ENCODE measurements around the gene NOP10.
A peak's percentile ranks its signal among the peaks of the same experiment; 100 is the strongest.
"Not testable (repeated sequence)": the region's sequence is repeated elsewhere in the genome, so short reads cannot be mapped to it uniquely, and the experiment has no call there.

The NOP10 gene

DNA sequence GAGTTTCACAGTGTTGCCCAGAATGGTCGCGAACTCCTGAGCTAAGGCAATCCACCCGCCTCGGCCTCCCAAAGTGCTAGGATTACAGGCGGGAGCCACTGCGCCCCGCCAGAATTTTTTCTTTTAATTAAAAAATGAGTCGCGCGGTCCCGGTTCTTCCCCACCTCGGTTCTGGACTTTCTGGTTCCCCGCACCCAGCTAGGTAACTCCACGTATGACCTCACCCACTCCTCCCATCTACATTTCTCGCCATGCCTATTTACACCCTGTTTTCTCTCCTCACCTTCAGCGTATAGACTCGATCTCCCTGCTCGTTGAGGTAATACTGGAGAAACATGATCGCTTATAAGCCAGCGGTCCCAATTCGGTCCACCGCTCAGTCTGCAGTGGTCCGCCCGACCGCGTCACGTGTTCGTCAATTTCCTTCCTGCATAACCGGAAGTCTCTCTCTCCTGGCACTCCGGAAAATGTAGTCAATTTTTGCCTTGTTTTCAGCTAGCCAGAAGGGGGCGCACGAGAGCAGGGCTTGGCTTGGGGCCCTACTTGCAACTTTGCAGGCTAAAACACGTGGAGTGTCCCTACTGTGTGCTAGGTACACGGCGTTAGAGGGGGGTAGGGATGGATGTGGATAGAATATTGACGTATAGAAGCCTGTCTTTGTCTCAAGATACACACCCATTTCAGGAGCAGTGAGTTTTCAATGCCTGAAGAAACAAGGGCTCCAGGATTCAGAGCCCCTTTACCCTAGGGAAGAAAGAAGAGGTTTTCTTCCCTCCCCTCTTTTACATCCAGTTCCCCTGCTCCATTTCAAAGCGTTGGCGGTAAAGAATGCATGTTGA is at the start of gene NOP10, which contains the start of gene NUTM1:
Gene NOP10, minus strand, starts transcription at position 400 of the 839 bp plus-strand sequence. Its CDS starts 63 bp downstream, at position 337.
Gene NUTM1, plus strand, starts transcription at position 579 of the 839 bp plus-strand sequence. CDS start 382 bp downstream, outside the sequence.
- peak in 1 of 2 experiments; percentile 79 for DNase-seq

DNA sequence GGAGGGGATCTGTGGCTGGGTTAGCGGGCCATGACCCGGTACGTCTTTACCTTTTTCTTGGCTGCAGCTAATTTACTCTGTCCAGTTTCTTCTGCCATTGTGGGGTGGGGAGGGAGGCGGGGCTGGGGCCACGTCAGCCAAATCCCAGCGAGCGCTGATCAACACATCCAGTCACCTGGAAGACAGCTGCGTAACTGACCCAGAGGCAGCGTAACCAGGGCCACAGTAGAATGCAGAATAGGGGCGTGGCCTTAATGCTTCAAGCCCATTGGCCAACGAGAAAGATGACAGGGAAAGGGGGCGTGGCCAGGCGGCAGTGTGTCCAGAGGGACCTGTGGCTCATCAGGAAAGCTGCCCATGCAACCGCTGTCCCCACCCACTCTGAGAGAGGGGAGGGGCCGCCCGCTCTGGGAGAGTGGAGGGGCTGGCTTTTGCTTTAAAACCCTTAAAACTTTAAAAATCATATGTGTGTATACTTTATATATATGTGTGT is 46.7 kb upstream of the NOP10 start:
- DNase-seq: not testable (repeated sequence)

DNA sequence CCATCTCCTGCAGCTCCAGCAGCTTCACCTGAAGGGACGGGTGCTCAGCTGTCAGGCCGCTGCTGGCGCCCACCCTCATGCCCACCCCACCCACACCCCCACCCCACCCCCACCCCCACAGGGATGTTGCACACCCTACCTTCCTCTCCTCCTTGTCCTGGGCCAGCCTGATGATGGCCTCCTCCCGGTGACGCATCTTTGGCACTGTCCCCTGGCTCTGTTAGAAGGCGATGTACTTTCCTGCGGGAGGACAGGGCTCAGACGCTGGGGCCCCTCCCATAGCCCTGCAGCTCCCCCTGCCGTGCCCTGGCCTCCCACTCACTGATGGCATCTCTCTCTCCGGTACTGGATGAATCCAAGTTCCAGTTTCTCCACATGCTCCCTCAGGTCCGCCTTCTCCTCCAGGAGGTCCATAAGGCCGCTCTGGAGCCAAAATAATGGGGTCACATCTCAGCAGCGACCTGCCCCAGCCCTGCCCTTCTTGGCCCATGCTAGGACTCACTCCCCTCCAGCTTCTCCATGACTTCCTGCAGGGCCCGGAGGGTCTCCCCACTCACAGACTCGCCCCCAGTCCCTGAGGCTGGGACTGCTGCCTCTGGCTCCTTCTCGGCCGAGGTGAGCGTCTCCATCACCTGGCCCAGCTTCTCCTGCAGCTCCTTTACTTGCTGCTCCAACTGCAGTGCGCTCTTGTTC is 39.0 kb upstream of the NOP10 start:
- not testable (repeated sequence) for DNase-seq

DNA sequence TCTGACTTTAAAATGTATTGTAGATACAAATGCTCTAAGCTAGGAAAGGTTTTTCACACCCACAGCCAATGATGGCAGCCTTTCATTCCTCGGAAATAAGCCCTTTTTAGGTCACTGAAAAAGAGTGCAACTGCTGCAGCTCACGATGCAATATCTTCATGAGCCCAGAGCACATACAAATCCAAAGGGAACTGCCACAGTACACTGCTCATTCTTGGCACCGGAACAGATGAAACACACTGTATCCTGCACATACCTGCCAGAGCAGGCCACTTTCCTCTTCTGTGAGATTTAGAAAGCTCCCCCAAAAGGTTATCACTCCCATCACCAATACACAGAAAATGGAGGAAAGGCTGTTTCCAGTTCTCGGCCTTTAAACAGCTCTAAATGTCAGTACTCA is 37.6 kb upstream of the NOP10 start:
- DNase-seq: not testable (repeated sequence)

DNA sequence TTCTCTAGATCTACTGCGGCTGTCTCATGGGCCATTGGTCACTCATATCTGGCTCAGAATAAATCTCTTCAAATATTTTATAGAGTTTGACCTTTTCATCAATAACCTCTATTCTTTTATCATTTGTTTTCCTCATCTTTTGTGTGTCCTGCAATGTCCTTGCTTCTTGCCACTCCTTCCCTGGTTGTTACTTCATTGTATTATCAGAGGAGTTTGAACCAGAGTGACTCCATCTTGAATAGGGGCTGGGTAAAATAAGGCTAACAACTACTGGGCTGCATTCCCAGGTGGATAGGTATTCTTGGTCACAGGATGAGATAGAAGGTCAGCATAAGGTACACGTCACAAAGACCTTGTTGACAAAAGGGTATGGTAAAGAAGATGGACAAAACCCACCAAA is 33.9 kb upstream of the NOP10 start:
- DNase-seq: no peak

DNA sequence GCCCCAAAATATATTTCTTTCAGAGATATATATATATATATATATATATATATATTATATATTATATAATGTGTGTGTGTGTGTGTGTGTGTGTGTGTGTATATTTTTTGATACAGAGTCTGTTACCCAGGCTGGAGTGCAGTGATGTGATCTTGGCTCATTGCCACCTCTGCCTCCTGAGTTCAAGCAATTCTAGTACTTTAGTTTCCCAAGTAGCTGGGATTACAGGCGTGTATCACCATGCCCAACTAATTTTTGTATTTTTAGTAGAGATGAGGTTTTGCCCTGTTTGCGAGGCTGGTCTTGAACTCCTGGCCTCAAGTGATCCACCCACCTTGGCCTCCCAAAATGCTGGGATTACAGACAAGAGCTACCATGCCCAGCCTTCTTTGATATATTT is 32.6 kb upstream of the NOP10 start:
- DNase-seq: not testable (repeated sequence)

DNA sequence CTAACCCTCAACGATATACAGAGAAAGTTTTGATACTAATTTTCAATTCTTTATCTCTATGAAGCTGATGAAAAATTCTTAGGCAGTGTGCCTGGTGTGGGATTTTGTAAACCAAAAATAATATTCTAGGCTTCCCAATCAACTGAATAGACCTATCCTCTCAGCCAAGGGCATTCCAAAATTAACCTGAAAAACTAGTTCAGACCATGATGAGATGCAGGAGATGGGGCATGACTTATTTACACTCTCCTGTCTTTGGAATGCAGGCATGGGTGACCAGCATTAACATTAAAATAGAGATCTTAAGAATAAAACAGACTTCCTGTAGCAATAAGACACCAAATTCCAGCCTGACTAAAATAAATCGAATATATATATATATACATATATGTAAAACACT is 31.9 kb upstream of the NOP10 start:
- no peak for DNase-seq

DNA sequence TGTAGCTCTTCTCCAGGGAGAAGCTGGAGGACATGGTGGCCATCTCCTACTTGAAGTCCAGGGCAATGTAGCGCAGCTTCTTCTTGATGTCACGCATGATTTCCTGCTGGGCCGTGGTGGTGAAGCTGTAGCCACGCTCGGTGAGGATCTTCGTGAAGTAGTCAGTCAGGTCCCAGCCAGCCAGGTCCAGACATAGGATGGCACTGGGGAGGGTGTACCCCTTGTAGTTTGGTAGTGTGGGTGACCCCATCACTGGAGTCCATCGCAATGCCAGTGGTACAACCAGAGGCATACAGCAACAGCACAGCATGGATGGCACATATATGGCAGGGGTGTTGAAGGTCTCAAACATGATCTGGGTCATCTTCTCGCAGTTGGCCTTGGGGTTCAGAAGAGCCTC is 31.0 kb upstream of the NOP10 start:
- DNase-seq: no peak

DNA sequence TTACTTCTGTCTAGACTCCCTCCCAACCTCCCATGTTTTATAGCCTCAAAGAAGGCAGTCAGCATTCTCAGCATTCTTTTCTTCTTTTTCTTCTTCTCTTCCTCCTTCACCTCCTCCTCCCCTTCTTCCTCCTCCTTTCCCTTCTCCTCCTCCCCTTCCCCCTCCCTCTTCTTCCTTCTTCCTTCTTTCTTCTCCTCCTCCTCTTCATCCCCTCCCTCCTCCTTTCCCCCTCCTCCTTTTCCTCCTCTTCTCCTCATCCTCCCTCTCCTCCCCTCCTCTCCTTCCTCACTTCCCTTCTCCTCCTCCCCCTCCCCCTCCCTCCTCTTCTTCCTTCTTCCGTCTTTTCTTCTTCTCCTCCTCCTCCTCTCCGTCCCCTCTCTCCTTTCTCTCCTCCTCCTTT is 27.7 kb upstream of the NOP10 start:
- DNase-seq: no peak

DNA sequence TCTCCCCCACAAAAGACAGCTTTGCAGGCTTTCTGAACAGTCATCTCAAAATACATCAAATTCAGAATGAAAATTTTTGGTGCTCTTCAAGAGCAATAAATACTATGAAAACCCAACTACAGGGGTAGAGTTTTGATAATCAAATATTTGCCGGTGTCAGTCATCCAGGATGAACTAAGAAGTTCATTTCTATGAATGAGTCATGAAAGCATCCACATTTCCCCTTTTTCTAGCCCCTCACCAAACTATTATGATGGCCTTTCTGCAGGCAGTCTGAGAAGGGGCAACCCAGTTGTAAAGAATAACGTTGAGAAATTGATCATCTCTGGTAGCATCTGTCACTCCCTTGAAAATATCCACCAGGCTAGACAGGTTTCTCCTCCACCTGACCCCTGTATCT is 27.2 kb upstream of the NOP10 start:
- DNase-seq: no peak

DNA sequence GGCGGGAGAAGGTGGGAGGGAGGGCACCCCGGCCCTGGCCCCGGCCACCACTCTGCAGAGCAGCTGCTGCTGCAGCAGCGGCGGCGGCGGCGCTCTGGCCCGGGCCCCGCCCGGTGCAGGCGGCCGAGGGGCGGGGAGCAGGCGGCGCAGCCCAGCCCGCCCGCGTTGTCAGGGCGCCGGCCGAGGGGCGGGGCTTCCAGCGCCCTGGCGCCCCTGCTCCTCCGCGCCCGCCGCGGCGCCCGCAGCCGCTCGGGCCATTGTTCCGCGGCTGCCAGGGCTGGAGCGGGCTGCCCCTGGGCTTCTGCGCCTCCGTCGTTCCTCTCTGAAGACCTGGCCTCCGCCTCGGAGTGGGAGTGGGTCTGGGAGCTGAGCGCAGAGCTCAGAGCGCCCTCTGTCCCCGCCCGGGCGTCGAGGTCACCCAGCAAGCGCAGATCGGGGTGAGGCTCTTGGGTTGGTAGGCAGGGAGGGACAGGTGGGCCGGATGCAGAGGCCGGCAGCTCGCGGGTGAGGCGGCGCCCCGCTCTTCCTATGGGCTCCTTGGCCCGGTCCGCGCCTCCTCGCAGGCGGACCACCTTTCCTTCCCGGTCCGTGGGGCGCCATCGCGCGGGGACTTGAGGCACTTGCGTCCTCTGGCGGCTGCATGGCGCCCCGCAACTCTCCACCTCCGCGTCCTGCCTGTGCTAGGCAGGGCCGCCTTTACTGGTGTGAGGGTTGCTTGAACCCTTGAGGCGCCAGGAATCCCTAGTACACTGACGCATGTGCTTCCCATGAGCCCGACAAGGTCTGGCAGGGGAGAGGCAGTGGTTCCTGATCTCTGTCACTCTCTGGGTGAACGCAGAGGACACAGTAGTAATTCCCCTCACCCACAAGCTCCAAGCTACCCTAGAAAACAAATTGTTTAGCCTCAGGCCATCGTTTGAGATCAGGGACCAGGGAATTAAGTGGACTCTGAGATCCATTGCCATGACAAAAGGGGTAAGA is 24.5 kb upstream of the NOP10 start, which contains the start of gene LPCAT4:
Gene LPCAT4, minus strand, starts transcription at position 96 of the 981 bp plus-strand sequence. CDS start 96 bp downstream, outside the sequence.
- peak; percentile 42 to 70 for DNase-seq

DNA sequence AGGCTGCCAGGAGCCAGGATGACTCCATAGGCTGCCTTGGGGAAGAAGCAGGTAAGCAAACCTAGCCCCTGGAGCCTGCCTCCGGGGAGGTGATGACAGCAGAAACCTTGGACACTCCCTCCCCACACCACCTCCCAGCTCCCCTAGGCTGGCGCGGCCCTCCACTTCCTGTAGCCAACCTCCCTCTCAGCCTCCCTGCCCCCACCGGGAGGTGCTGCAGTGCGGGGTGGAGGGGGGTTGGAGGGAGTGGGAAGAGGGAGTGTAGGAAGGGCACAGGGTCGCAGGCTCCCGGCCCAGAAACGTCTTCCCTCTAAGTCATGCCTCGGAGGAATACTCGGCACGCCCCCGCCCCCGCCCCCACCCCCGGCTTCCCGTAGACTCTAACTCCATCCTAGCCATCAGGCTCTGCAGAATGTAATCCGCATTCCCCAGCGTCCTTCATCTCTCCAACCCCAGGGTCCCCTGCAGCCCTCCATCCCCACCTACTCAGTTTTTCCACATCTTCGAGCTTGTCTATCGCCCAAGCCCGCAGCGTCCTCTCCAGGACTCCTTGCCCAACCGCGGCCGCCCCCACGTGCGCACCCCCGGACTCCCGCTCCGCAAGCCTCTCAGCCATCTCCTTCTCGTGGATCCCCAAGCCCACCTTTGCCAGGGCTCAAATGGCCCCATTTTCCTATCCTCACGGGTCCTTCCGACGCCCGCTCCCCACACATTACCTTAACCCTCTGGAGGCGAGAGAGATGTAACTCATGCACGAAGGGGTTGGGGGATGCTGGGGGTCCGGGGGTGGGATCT is 23.5 kb upstream of the NOP10 start:
- DNase-seq: peak in 1 of 2 experiments; percentile 52

DNA sequence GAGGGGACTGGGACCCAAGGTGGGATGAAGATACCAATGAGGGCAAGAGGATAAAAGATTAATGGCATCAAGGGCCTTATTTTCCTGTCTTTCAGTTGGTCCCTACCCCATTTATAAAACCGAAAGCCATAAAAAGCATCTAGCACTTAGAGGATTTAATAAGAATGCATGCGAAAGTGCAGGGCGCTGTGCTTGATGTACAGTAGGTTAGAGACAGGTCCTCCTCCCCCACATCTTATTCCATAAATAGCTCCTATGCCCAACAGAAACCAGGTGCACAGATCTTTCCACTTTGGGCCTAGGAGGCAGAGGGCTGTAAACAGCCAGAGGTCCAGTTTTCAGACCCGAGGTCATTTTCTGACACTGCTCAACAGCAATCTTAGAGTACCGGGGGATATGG is 22.9 kb upstream of the NOP10 start:
- no peak for DNase-seq

DNA sequence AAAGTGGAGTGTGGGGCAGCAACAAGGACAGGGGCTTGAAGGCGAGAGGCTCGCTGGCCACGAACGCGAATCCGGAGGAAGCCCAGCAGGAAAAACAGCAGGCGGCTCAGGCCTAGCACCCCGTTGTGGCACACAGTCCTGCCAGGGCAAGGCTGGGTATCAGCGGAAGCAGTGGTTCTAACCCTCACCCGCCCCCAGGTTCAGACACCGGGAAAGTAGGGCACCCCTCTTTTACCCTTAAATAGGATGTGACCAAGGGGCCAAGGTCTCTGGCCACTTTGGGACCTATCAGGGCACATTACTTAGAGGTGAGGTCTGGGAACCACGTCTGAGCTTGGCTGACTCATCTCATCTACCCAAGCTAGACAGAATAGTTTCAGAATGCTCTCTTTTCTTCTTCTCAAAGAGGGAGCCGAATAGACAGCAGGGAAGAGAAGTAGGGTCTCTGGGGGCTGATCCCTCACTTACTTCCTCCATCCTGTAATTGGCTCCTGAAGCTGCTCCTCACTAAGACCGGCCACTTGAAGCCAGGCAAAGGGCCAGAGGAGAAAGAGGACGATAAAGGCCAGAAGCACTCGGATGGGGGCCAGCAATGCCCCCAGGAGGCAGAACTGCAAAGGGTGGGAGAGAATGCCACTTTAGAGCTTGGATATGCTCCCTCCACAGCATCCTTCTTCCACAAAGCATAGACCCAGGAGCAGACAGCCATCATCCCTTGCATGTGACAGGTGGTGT is 22.3 kb upstream of the NOP10 start:
- no peak for DNase-seq

DNA sequence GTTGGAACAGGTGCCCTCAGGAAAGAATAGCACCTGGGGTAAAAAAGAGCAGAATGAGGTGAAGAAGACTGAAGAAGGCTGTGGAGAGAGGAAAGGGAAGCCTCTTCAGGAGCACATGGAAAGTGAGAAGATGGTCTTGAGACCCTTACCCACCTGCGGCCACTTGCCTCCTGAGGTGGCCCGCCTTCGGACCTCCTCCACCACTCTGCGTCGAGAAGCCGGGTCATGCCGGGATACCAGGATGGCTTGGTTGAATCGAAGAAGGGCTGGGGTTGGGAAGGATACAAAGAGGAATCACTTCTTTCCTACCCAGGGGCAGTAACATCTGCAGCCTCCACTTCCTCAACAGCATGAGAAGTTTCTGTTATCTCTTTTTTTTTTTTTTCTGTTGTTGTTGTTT is 21.1 kb upstream of the NOP10 start:
- no peak for DNase-seq

DNA sequence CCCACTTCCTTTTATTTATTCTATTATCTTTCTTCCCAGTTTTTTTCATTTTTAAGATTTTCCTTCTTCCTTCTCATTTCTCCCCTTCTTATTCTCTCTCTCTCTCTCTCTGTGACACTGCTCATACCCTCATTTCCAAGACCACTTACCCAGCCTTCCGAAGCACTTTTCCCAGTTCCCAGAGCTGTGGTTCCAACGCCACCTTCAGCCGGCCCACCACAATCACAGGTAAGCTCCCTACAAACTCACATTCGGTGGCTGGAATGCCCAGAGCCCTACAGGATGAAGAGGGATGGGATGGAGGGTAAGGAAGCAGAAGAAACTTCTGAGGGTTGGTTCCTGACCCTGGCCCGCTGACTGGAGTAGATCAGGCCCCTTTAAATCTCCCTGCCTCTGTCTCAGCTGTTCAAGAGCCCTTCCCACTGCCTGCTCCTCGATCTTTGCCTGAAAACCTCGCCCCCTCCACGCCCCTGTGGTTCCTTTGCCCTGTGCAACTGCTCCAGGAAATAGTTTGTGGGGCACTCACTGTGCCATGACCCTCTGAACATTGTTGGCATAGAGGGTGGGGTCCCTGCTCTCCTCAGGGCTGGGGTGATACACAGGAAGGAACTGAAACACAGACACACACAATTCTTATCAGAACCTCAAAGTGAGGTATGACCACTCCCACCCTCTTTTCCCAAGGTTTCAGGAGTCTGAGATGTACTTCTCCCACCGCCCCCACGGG is 19.3 kb upstream of the NOP10 start:
- DNase-seq: no peak

DNA sequence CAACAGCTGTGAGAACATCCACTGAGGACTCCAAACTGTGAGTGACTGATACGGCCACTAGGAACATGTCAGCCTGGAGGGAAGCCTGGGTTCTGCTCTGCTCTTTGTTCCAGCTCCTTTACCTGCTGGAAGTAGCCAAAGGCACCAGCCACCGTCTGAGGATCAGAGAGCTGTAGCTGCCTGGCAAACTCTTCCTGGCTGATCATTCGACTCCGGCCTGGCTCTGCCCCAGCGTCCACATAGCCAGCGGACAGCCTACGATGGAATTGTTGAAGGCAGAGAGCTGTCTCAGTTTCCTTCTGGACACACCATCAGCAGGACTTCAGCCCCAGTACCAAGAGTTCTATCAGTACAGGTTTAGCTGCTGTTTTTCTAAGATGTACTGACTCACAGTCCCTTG is 18.3 kb upstream of the NOP10 start:
- DNase-seq: no peak

DNA sequence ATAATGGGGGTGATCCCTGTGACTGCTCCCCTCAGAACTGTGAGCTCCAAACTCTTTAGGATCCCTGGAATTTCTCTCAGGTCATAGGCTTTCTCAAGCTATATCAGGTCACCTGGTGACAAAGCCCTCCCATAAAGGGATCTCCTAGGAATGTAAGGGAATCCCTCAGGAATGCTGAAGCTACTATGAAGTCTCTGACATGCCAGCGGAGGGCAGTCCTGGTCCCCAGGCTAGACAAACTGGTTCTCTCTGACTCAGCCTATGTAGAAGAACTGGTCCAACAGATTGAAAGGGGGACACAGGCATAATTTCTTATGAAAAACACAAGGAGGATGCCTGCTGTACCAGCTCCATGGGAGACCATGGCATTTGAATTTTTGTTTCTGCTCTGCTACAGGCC is 17.4 kb upstream of the NOP10 start:
- DNase-seq: no peak

DNA sequence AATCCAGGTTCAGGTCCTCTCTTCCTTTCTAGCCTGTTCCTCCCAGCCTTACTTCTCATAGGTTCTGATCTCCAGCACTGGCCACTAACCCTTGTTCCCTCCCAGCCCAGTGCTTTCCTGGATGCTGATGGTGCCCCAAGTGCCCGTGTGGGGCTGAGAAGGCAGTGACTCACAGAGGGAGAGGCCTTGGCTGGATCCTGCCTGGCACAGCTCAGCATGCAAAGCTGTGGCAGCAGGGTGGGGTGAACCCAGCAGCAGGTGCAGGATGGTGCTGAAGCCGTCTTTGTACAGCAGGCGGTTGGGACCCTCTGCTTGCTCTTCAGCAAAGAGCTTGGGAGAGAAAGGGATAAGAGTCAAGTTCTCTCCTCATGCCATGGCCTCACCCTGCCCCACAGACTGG is 16.5 kb upstream of the NOP10 start:
- no peak for DNase-seq

DNA sequence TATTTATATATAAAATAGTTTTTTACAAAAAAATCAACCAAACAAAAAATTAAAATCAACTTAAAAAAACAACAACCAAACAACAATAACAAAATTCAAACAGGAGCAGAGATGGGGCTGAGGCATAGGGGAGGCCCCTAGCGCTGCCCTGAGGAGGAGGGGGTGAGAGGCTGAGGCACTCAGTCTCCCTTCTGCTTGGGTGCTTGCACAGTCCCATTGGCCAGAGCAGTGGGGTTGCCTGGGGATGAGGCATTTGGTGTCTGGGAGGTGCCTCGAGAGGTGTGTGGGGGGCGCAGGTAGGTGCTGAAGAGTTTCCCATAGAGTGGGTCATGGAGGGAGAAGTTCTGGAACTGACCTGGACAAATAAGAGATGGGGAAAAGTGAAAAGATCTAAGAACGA is 16.0 kb upstream of the NOP10 start:
- no peak for DNase-seq
